Adrenal gland (tissue), 12 donors: ENCODE results near the gene ICAM4. TPM values are rescaled to one million over a fixed set of nuclear protein-coding genes. Genes with fewer than 3 reads are reported as not detected.
A peak's percentile ranks its signal among the peaks of the same experiment; 100 is the strongest.

Experiments used
- DNase-seq, 7 donors: peaks; one replicate each; pipeline ENCODE4 v3.0.0-alpha.2; 2019 to 2020
- H3K27ac ChIP-seq, 5 donors: fragments of 200-600 bp; sonication (generic) in 4 of 5; 1 replicate in 3 of 5; 2 replicates in 2 of 5; pipeline versions ENCODE4 v1.5.1 to v1.8.0; 2016 to 2020; ENCODE audit warnings: mild to moderate bottlenecking in 1 of 5
- H3K27me3 ChIP-seq: fragments of 200-600 bp; 2 replicates; pipeline ENCODE4 v1.8.0; 2021
- H3K36me3 ChIP-seq, 2 donors: fragments of 200-600 bp; replicated peaks in 1 of 2; 1 replicate in 1 of 2; 2 replicates in 1 of 2; pipeline versions ENCODE4 v1.5.1 to v1.8.0; 2018 to 2022
- H3K4me1 ChIP-seq, 2 donors: fragments of 200-600 bp; replicated peaks in 1 of 2; 1 replicate in 1 of 2; 2 replicates in 1 of 2; pipeline versions ENCODE4 v1.5.1 to v1.8.0; 2018 to 2021
- H3K4me3 ChIP-seq, 4 donors: fragments of 200-600 bp; sonication (generic) in 3 of 4; one replicate each; pipeline ENCODE4 v1.5.1; 2016 to 2018
- H3K9me3 ChIP-seq, 3 donors: fragments of 200-600 bp; sonication (generic) in 1 of 3; replicated peaks in 1 of 3; 1 replicate in 2 of 3; 2 replicates in 1 of 3; pipeline versions ENCODE4 v1.5.1 to v1.8.0; 2016 to 2021
- POLR2A ChIP-seq, 2 donors: fragments of 450-650 bp; IDR thresholded peaks; one replicate each; pipeline ENCODE4 v1.6.1; 2017; ENCODE audit warnings: antibody characterized with exemption in 2 of 2, mild to moderate bottlenecking in 2 of 2, moderate library complexity in 1 of 2
- WGBS, 4 donors: extraction: QIAGEN DNeasy Blood & Tissue Kit in 2 of 4; methylation state at CpG; one replicate each; pipeline versions ENCODE4 v1.1.5 to v1.1.7; 2013 to 2017; 5-methylcytosine and 5-hydroxymethylcytosine counted together
- intact Hi-C, 2 donors: fragments of 100-400 bp; cut with DNase I; formaldehyde crosslinking; loops; one replicate each; pipeline versions ENCODE4 v1.14.1 to v1.15.0; 2022 to 2023
- polyA plus RNA-seq, 3 donors: library from polyadenylated mRNA; stranded (reverse); fragments of 200-250 nt in 2 of 3; fragments of 350-450 nt in 1 of 3; fragmentation: Illumina TruSeq in 1 of 3; extraction: RNeasy Lipid Tissue Mini Kit (QIAGEN cat#74804) in 1 of 3; gene quantifications; one replicate each; pipeline ENCODE4 v1.2.3, GENCODE V29; 2013 to 2014
- total RNA-seq, 9 donors: library from RNA; depleted of rRNA in 4 of 9; stranded (reverse); fragments of >200 nt in 4 of 9; fragments of 120-200 nt in 1 of 9; fragmentation: NEBNext Ultra II Directional in 1 of 9; extraction: Animal tissue kit (Norgen Biotek cat#: 25700) in 1 of 9; gene quantifications; one replicate each; pipeline versions ENCODE4 v1.1.0 to v1.2.4, GENCODE V29; 2013 to 2023
- TF ChIP-seq, protein P1 (sequence below), 6 experiments: fragments of 450-650 bp in 4 of 6; fragments of 200-600 bp in 2 of 6; sonication (generic) in 1 of 6; IDR thresholded peaks; 1 replicate in 5 of 6; 2 replicates in 1 of 6; pipeline versions ENCODE4 v1.5.1 to v1.8.0; 2016 to 2021; ENCODE audit warnings: antibody characterized with exemption in 6 of 6, mild to moderate bottlenecking in 2 of 6, moderate library complexity in 1 of 6
- donor health status: healthy with polysubstance abuse.
- donor health status: Bipolar disorder and iron deficiency.
- donor health status: DM: yes; HTN: yes; CAD: no.
- donor health status: DM: no; HTN: no; CAD: no.
- donor health status: DM: no; HTN: no; CAD: no.
- donor health status: DM: yes; HTN: yes; CAD: no.

Gene ICAM4
- total and polyA plus RNA-seq, 12 donors: 0.34 to 1.0 (median 0.51) TPM; not detected in 4

DNA sequence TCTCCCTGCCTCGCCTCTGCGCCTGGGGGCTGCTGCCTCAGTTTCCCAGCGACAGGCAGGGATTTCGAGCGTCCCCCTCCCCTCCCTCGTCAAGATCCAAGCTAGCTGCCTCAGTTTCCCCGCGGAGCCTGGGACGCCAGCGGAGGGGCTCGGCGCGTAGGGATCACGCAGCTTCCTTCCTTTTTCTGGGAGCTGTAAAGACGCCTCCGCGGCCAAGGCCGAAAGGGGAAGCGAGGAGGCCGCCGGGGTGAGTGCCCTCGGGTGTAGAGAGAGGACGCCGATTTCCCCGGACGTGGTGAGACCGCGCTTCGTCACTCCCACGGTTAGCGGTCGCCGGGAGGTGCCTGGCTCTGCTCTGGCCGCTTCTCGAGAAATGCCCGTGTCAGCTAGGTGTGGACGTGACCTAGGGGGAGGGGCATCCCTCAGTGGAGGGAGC, 16.6 kb upstream of the ICAM4 start:
- no peaks in the 10 kb centered on the region for H3K27me3 ChIP-seq
- peaks cover 5 to 19% of the 10 kb centered on the region in 2 donors for H3K4me1 ChIP-seq
- TF ChIP-seq, protein P1, sequence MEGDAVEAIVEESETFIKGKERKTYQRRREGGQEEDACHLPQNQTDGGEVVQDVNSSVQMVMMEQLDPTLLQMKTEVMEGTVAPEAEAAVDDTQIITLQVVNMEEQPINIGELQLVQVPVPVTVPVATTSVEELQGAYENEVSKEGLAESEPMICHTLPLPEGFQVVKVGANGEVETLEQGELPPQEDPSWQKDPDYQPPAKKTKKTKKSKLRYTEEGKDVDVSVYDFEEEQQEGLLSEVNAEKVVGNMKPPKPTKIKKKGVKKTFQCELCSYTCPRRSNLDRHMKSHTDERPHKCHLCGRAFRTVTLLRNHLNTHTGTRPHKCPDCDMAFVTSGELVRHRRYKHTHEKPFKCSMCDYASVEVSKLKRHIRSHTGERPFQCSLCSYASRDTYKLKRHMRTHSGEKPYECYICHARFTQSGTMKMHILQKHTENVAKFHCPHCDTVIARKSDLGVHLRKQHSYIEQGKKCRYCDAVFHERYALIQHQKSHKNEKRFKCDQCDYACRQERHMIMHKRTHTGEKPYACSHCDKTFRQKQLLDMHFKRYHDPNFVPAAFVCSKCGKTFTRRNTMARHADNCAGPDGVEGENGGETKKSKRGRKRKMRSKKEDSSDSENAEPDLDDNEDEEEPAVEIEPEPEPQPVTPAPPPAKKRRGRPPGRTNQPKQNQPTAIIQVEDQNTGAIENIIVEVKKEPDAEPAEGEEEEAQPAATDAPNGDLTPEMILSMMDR (IDR thresholded peaks at IDR 0.05): no peak
- TF ChIP-seq POLR2A (IDR thresholded peaks at IDR 0.05): no peak
- H3K4me3 ChIP-seq: peak overlapping the region in 2 of 4 donors; percentile 19 to 42
- no peaks in the 10 kb centered on the region for H3K9me3 ChIP-seq
- WGBS, 4 donors: 1 to 4% (median 3%) methylated on average over 13 to 37 of the region's 37 CpGs; no CpG with 5 or more reads in 1 of the 4 donors
- H3K36me3 ChIP-seq: peaks cover 0 to 7% of the 10 kb centered on the region in 2 donors
- peak; percentile 62 to 84 (median 76) for DNase-seq
- H3K27ac ChIP-seq: peak overlapping the region; percentile 62 to 88 (median 74)
- intact Hi-C loops: no loop called here

GRCh38 chr19:10270616-10271394, 15.9 kb upstream of the ICAM4 start, which contains the start of gene ICAM1:
Gene ICAM1, plus strand, starts transcription at chr19:10271120. Its CDS starts 40 bp downstream, at chr19:10271160.
- WGBS, 4 donors: 2 to 5% (median 4%) methylated on average over 12 to 51 of the region's 51 CpGs
- TF ChIP-seq, protein P1 (IDR thresholded peaks at IDR 0.05): peak in 1 of 6 experiments; percentile 35
- TF ChIP-seq POLR2A (IDR thresholded peaks at IDR 0.05): peak; percentile 35 to 52
- Histone ChIP-seq H3K27me3 (no peaks in the 10 kb centered on the region), H3K27ac (peak within 1 kb of the TSS; percentile 64 to 88 (median 74)), H3K9me3 (no peaks in the 10 kb centered on the region), H3K36me3 (peaks cover 0 to 9% of the 10 kb centered on the region in 2 donors), H3K4me1 (peaks cover 5 to 19% of the 10 kb centered on the region in 2 donors), H3K4me3 (peak within 1 kb of the TSS in 3 of 4 donors; percentile 19 to 42 (median 22))
- DNase-seq: peak; percentile 69 to 94 (median 84)
- intact Hi-C loops: no loop called here

DNA sequence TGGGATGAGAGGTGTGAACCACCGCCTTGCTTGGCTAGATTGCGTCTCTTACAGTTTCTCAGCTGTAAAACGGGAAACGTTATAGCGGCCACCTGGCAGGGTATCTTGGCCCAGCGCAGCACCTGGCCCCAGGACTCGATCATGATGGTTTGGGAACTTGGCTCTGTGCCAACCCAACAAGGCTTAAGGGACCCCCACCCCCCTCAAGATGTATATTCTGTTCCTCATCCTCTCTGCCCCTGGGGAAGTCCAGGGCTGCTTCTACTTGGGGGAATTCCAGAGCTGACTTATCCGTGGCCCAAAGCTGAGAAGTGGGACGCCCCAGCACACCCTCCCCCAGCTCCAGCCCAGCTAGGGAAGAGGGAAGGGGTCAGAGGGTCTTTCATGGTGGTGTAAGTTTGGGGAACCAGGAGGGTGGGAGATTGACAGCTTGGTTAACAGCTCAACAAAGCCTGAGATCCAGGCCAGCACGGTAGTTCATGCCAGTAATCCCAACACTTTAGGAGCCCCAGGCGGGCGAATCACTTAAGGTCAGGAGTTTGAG, 15.1 kb upstream of the ICAM4 start:
- intact Hi-C loops: no loop called here
- Histone ChIP-seq H3K4me3 (peak overlapping the region in 2 of 4 donors; percentile 22 to 42), H3K36me3 (peaks cover 0 to 12% of the 10 kb centered on the region in 2 donors), H3K27me3 (no peaks in the 10 kb centered on the region), H3K4me1 (peaks cover 5 to 19% of the 10 kb centered on the region in 2 donors), H3K27ac (peak overlapping the region; percentile 64 to 88 (median 74)), H3K9me3 (no peaks in the 10 kb centered on the region)
- peak in 1 of 7 donors; percentile 31 for DNase-seq
- WGBS, 4 donors: 33 to 41% (median 34%) methylated on average over 3 to 12 of the region's 12 CpGs
- no peak for TF ChIP-seq POLR2A (IDR thresholded peaks at IDR 0.05)
- TF ChIP-seq, protein P1 (IDR thresholded peaks at IDR 0.05): no peak

GRCh38 chr19:10274589-10274988, 12.2 kb upstream of the ICAM4 start:
- intact Hi-C loops: no loop called here
- H3K27me3 ChIP-seq: no peaks in the 10 kb centered on the region
- no peaks in the 10 kb centered on the region for H3K9me3 ChIP-seq
- no peak overlapping the region for H3K27ac ChIP-seq
- H3K4me3 ChIP-seq: no peak overlapping the region
- H3K4me1 ChIP-seq: peaks cover 5 to 19% of the 10 kb centered on the region in 2 donors
- peaks cover 0 to 26% of the 10 kb centered on the region in 2 donors for H3K36me3 ChIP-seq
- no peak for DNase-seq
- TF ChIP-seq, protein P1 (IDR thresholded peaks at IDR 0.05): no peak
- TF ChIP-seq POLR2A (IDR thresholded peaks at IDR 0.05): no peak
- 80 to 95% (median 86%) methylated on average over 8 to 10 of the region's 10 CpGs for WGBS, 4 donors
